CD14-positive monocyte (primary cell): Measurements from ENCODE around the gene WDR81. TPM values are rescaled to one million over a fixed set of nuclear protein-coding genes. Genes with fewer than 3 reads are reported as not detected.

Experiments
- DNase-seq, 3 donors: peaks; one replicate each; pipeline ENCODE4 v3.0.0-alpha.2; 2011 to 2022
- H2AFZ ChIP-seq: 2 replicates; pipeline ENCODE4 v1.6.0; 2012; ENCODE audit warnings: mild to moderate bottlenecking, low read depth, low read length, inconsistent platforms; ENCODE audit not compliant: insufficient read depth, poor library complexity, severe bottlenecking
- H3K27ac ChIP-seq, 2 donors: 1 replicate in 1 of 2; 2 replicates in 1 of 2; pipeline ENCODE4 v1.5.1; 2012 to 2013; ENCODE audit warnings: low read length in 2 of 2, control low read depth in 1 of 2, inconsistent platforms in 1 of 2, low read depth in 1 of 2, mild to moderate bottlenecking in 1 of 2
- H3K27me3 ChIP-seq, 2 donors: one replicate each; pipeline versions ENCODE4 v1.6.0 to v1.6.1; 2011 to 2013; ENCODE audit warnings: low read length in 2 of 2; ENCODE audit not compliant: control insufficient read depth in 2 of 2, insufficient read depth in 2 of 2
- H3K36me3 ChIP-seq, 2 donors: replicated peaks in 1 of 2; 1 replicate in 1 of 2; 2 replicates in 1 of 2; pipeline versions ENCODE4 v1.5.1 to v1.6.1; 2012 to 2013; ENCODE audit warnings: low read length in 2 of 2, control low read depth in 1 of 2, inconsistent platforms in 1 of 2, mild to moderate bottlenecking in 1 of 2; ENCODE audit not compliant: insufficient read depth in 2 of 2, control insufficient read depth in 1 of 2
- H3K4me1 ChIP-seq, 2 donors: 1 replicate in 1 of 2; 2 replicates in 1 of 2; pipeline versions ENCODE4 v1.5.1 to v1.6.1; 2012 to 2013; ENCODE audit warnings: low read length in 2 of 2, control low read depth in 1 of 2, inconsistent platforms in 1 of 2, mild to moderate bottlenecking in 1 of 2, moderate library complexity in 1 of 2; ENCODE audit not compliant: insufficient read depth in 2 of 2, control insufficient read depth in 1 of 2
- H3K4me2 ChIP-seq: replicated peaks from 2 replicates; pipeline ENCODE3; 2012; ENCODE audit warnings: low read length, moderate library complexity, mild to moderate bottlenecking; ENCODE audit not compliant: poor library complexity, severe bottlenecking; ENCODE audit errors: extremely low read depth
- H3K4me3 ChIP-seq, 3 experiments: fragments of 200-600 bp in 1 of 3; sonication (generic) in 1 of 3; replicated peaks in 1 of 3; 1 replicate in 2 of 3; 2 replicates in 1 of 3; pipeline ENCODE4 v1.5.1; 2011 to 2013; ENCODE audit warnings: low read length in 3 of 3, mild to moderate bottlenecking in 3 of 3, control low read depth in 2 of 3, low read depth in 2 of 3, inconsistent platforms in 1 of 3, moderate library complexity in 1 of 3
- H3K79me2 ChIP-seq: 2 replicates; pipeline ENCODE4 v1.6.0; 2012; ENCODE audit warnings: mild to moderate bottlenecking, control low read depth, inconsistent platforms, low read length, moderate library complexity; ENCODE audit not compliant: insufficient read depth
- H3K9ac ChIP-seq: 2 replicates; pipeline ENCODE4 v1.6.0; 2017; ENCODE audit warnings: low read length, mild to moderate bottlenecking; ENCODE audit not compliant: insufficient read depth, poor library complexity, severe bottlenecking
- H3K9me3 ChIP-seq, 2 donors: replicated peaks in 1 of 2; 1 replicate in 1 of 2; 2 replicates in 1 of 2; pipeline versions ENCODE4 v1.5.1 to v1.6.1; 2012 to 2013; ENCODE audit warnings: low read length in 2 of 2, control low read depth in 1 of 2; ENCODE audit not compliant: control insufficient read depth in 1 of 2, insufficient read depth in 1 of 2
- H4K20me1 ChIP-seq: 2 replicates; pipeline ENCODE4 v1.6.0; 2012; ENCODE audit warnings: mild to moderate bottlenecking, low read length, control low read depth, moderate library complexity; ENCODE audit not compliant: insufficient read depth
- H3K27ac Mint-ChIP-seq, 7 donors: one replicate each; pipeline ENCODE4 v1.8.0; 2020; ENCODE audit warnings: mild to moderate bottlenecking in 7 of 7, mixed read lengths in 7 of 7, moderate library complexity in 6 of 7, inconsistent platforms in 2 of 7
- H3K27me3 Mint-ChIP-seq, 3 donors: one replicate each; pipeline ENCODE4 v1.8.0; 2021 to 2022; ENCODE audit warnings: low read depth in 3 of 3, mild to moderate bottlenecking in 3 of 3, mixed read lengths in 3 of 3, moderate library complexity in 3 of 3, inconsistent platforms in 1 of 3
- H3K36me3 Mint-ChIP-seq, 2 donors: one replicate each; pipeline ENCODE4 v1.8.0; 2020; ENCODE audit warnings: mixed read lengths in 2 of 2, inconsistent platforms in 1 of 2, mild to moderate bottlenecking in 1 of 2
- H3K4me1 Mint-ChIP-seq: one replicate; pipeline ENCODE4 v1.8.0; 2020; ENCODE audit warnings: mild to moderate bottlenecking, mixed read lengths
- H3K4me3 Mint-ChIP-seq, 2 donors: one replicate each; pipeline ENCODE4 v1.8.0; 2020; ENCODE audit warnings: mild to moderate bottlenecking in 2 of 2, mixed read lengths in 2 of 2, moderate library complexity in 1 of 2
- H3K9me3 Mint-ChIP-seq, 7 donors: one replicate each; pipeline ENCODE4 v1.8.0; 2020 to 2022; ENCODE audit warnings: mixed read lengths in 7 of 7, mild to moderate bottlenecking in 6 of 7, moderate library complexity in 6 of 7, inconsistent platforms in 2 of 7
- WGBS: methylation state at CpG from one replicate; pipeline ENCODE4 v1.1.5; 2013; ENCODE audit warnings: missing lambda C conversion rate; ENCODE audit not compliant: insufficient coverage; 5-methylcytosine and 5-hydroxymethylcytosine counted together
- intact Hi-C, 2 donors: fragments of 100-400 bp; cut with micrococcal nuclease; formaldehyde crosslinking; loops; one replicate each; pipeline versions ENCODE4 v1.15.0 to v1.15.1; 2023
- polyA plus RNA-seq, 3 donors: library from polyadenylated mRNA; depleted of rRNA in 1 of 3; unstranded in 2 of 3; stranded (reverse) in 1 of 3; fragments of 300-500 nt in 2 of 3; fragments of >200 nt in 1 of 3; fragmentation: Illumina TruSeq in 2 of 3; gene quantifications; 1 replicate in 2 of 3; 2 replicates in 1 of 3; pipeline ENCODE4 v1.2.3, GENCODE V29; 2012 to 2021
- TF ChIP-seq, protein P1 (sequence below): fragments of 200-600 bp; IDR thresholded peaks from one replicate; pipeline ENCODE4 v1.8.0; 2022; ENCODE audit warnings: antibody characterized with exemption, mild to moderate bottlenecking

WDR81 gene
- polyA plus RNA-seq, 3 donors: 6.2 to 45.4 (median 8.8) TPM

GRCh38 chr17:1776328-1776727 lies 51.8 kb downstream of the WDR81 start:
- peak overlapping the region in 1 of 7 donors; percentile 9 for H3K27ac Mint-ChIP-seq
- peaks cover 8% of the 10 kb centered on the region for H3K4me1 Mint-ChIP-seq
- TF ChIP-seq, protein P1, sequence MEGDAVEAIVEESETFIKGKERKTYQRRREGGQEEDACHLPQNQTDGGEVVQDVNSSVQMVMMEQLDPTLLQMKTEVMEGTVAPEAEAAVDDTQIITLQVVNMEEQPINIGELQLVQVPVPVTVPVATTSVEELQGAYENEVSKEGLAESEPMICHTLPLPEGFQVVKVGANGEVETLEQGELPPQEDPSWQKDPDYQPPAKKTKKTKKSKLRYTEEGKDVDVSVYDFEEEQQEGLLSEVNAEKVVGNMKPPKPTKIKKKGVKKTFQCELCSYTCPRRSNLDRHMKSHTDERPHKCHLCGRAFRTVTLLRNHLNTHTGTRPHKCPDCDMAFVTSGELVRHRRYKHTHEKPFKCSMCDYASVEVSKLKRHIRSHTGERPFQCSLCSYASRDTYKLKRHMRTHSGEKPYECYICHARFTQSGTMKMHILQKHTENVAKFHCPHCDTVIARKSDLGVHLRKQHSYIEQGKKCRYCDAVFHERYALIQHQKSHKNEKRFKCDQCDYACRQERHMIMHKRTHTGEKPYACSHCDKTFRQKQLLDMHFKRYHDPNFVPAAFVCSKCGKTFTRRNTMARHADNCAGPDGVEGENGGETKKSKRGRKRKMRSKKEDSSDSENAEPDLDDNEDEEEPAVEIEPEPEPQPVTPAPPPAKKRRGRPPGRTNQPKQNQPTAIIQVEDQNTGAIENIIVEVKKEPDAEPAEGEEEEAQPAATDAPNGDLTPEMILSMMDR: no peak
- intact Hi-C loops: no loop called here
- Histone ChIP-seq H3K9me3 (no peaks in the 10 kb centered on the region), H3K9ac (no peak overlapping the region), H3K36me3 (peaks cover 19 to 34% of the 10 kb centered on the region in 2 donors), H3K4me1 (peaks cover 6 to 7% of the 10 kb centered on the region in 2 donors), H3K27me3 (no peaks in the 10 kb centered on the region), H4K20me1 (no peaks in the 10 kb centered on the region), H3K4me2 (no peak overlapping the region), H2AFZ (no peak overlapping the region), H3K79me2 (no peaks in the 10 kb centered on the region), H3K4me3 (no peak overlapping the region), H3K27ac (no peak overlapping the region)
- peaks cover 38 to 53% of the 10 kb centered on the region in 2 donors for H3K36me3 Mint-ChIP-seq
- H3K27me3 Mint-ChIP-seq: peaks cover 0 to 1% (median 0%) of the 10 kb centered on the region in 3 donors
- H3K9me3 Mint-ChIP-seq: no peaks in the 10 kb centered on the region
- no peak for DNase-seq
- 91% methylated on average over 6 of the region's 10 CpGs for WGBS
- H3K4me3 Mint-ChIP-seq: no peak overlapping the region

GRCh38 chr17:1776857-1777256 lies 52.4 kb downstream of the WDR81 start:
- Histone ChIP-seq H3K4me2 (no peak overlapping the region), H4K20me1 (no peaks in the 10 kb centered on the region), H3K36me3 (peaks cover 19 to 39% of the 10 kb centered on the region in 2 donors), H3K27me3 (no peaks in the 10 kb centered on the region), H3K9ac (no peak overlapping the region), H3K27ac (no peak overlapping the region), H3K9me3 (no peaks in the 10 kb centered on the region), H3K4me3 (no peak overlapping the region), H2AFZ (no peak overlapping the region), H3K79me2 (no peaks in the 10 kb centered on the region), H3K4me1 (peaks cover 3% of the 10 kb centered on the region in 2 donors)
- H3K9me3 Mint-ChIP-seq: no peaks in the 10 kb centered on the region
- TF ChIP-seq, protein P1: no peak
- no peak overlapping the region for H3K4me3 Mint-ChIP-seq
- H3K27me3 Mint-ChIP-seq: peaks cover 0 to 1% (median 0%) of the 10 kb centered on the region in 3 donors
- no peak for DNase-seq
- H3K36me3 Mint-ChIP-seq: peaks cover 42 to 58% of the 10 kb centered on the region in 2 donors
- H3K27ac Mint-ChIP-seq: peak overlapping the region in 2 of 7 donors; percentile 18 to 55
- intact Hi-C loops: no loop called here
- WGBS: 100% methylated on average over 4 of the region's 7 CpGs
- peaks cover 5% of the 10 kb centered on the region for H3K4me1 Mint-ChIP-seq
